DMS53 (cell line): Measurements from ENCODE around the gene DNAJA4.

Experiments used
- DNase-seq: peaks from one replicate; lab custom pipeline; 2025; lab: John Stamatoyannopoulos, UW

The DNAJA4 gene

DNA sequence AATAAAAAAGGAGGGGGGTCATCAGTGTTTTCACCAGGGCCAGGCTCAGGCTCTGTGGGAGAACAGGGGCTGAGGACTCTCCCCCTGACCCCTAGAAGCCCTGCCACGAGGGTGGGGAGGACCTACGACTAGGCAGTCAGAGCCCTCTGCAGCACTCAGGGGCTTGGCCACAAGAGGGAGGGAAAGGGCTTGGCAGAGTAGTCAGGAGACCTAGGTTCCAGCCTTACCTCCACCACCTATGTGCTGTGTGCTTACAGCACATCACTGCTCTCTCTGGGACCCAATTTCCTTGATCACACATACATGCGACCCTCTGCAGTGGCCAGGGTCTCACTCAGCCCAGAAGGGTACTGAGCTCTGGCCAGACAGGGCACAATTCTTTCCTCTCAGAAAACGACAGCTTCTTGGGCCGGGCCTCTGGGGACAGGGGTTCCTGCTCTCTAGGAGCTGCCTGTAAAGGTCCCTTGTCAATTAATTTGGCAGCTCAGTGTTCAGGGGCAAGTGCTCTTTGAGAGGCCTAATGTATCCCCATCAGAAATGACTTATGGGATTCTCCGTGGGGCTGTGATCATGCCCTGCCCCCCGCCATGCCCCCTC, 51.4 kb downstream of the DNAJA4 start:
- peak; percentile 42 for DNase-seq

DNA sequence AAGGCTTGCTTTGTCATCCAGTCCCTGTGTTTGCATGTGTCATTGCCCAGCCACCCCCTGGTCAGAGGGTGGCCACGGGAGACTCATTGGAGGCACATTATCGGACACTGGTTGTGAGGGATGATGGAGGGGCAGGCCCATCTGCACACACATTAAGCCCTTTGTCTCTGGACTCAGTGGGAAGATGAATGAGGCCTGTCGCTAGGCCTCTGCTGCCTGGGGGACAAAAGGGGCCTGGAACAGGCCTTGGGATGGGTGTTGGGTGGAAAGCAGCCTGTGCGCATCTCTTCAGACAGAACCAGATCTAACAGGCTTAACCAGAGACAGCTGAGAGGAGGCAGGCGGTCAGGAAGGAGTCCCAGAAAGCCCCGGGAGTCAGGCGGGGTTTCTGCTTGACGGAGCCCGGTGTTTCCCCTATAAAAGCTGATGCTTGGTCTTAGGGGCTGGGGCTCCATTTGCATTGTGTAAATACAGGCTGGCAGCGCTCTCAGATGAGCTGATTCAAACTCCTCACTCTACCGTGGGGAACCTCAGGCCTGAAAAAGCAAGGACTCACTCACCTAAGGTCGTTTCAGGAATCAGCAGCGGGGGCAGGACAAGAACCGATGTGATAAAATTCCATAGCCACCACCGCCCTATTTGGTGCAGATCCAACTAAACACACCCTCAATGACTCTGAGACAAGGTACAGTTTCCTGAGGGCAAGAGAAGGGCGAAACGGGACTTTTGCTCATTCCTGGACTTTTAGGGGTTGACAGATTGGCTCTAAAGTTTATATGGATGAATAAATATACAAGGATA, 52.1 kb downstream of the DNAJA4 start:
- no peak for DNase-seq

DNA sequence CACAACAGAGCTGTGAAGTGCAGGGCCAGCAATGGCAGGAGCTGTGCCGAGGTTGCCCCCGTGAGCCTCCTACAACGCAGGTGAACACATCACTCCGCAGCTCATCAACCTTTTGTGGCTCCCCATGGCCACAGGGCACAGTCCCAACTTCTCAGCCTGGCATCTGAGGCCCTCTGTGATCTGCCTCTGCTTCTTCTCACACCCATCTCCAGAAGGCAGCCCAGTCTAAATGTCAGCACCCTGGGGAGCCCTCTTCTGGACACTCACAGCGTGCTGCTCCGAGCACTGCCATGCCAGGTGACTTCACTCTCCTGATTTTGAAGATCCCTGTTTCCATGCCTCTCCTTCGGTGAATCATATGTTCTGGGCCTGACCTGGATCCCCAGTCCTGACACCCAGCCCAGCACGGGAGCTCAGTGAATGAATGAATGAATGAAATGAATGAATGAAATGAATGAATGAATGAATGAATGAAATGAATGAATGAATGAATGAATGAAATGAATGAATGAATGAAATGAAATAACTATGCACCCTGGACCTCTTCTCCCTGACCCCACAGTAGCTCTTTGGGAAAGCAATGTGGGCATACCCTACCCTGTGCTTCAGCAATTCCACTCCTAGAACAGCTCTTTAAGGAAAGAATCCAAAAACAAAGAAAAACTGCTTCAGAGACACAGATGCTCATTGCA, 52.9 kb downstream of the DNAJA4 start:
- DNase-seq, result peak; percentile 47

DNA sequence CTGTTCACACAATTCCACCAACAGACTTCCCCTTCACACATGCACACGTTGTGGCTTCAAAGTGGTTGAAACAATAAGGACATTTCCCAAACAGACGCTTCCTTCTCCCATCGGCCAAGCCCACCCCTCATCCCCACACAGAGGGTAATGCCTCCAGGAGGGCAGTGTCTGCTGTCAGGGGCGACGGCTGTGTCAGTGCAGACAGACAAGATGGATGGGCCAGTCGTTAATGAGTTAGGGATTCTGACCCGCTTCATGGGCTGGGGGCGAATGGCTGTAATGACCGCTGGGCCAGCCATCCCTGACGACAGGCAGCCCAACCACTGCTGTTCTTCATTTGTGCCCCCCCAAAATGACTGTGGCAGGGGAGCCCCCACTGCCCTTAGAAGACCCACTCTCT, 55.2 kb downstream of the DNAJA4 start:
- DNase-seq, result no peak

DNA sequence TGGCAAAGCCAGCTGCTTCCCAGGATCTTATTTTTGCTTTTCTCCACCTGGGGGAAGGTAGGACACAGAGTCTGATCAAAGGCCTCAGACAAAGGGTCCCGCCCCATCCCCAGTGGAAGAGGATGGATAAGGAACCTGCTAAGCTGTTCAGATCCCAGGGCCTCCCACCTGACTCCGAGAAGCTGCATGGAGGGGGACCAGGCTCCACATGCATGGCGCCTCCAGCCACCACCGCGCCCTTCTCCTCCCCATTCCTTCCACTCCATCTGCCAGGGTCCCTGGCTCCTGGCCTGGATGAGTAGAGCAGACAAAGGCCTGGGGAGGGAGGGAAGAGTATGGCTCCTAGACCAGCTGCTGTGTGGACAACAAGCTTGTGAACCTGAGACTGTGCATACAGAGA, 55.8 kb downstream of the DNAJA4 start:
- DNase-seq, result peak; percentile 7

DNA sequence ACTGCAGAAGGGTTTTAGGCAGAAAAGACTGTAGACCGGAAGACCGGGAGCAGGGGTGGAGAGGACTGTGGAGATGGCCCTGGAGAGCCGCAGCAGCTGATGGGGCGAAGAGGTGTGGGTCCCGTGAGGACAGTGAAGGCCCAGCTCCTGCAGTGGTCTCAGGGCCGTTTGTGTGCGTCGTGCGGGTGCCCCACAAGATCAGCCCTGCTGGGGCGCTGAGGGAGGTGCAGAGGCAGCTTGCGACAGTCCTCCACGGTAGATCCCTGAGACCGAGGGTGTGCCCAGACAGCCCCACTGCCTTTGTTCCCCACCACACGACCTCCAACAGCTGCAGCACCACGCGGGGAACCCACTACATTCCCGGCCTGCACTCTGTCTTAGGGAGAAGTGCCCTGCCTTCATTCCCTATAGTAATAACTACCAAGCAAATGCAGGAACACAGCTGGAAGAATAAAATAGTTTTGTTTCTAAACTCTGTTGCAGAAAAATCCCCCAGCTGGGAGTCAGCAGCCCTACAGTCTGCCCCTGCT, 56.7 kb downstream of the DNAJA4 start:
- DNase-seq, result no peak

DNA sequence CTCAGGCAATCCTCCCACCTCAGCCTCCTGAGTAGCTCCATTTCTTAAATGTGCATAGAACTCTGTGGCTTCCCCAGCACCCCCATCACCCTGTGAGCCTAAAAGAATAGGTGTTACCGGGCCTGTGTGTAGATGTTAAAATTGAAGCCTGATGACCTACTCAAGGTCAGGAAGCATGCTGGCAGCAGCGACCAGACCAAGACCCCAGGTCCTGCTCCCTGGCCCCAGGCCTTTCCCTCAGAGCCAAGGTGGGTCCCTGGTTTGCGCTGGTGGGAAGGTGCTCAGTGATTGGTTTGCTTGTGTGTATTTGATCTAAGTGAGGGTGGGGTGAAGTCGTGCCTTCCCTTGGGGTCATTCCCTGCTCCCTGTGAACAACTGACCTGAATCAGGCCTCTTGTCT, 57.4 kb downstream of the DNAJA4 start:
- no peak for DNase-seq

DNA sequence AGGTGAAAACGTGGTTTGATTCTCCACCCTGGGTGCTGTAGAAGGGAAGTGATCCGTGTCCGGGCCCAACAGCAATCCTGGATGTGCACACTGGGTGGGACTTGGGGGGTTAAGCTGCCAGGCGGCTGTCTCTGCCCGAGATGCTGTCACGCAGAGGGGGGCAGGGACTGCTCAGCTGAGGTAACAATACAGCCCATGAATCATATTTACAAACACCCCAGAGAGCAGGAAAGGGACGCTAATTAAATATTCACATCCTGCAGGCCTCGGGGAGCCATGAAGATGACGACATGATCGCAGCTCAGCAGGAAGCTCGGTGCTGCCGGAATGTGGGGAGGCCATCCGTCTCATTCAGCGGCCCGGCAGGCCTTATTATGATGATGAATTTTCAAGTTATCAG, 57.9 kb downstream of the DNAJA4 start:
- peak; percentile 84 for DNase-seq

DNA sequence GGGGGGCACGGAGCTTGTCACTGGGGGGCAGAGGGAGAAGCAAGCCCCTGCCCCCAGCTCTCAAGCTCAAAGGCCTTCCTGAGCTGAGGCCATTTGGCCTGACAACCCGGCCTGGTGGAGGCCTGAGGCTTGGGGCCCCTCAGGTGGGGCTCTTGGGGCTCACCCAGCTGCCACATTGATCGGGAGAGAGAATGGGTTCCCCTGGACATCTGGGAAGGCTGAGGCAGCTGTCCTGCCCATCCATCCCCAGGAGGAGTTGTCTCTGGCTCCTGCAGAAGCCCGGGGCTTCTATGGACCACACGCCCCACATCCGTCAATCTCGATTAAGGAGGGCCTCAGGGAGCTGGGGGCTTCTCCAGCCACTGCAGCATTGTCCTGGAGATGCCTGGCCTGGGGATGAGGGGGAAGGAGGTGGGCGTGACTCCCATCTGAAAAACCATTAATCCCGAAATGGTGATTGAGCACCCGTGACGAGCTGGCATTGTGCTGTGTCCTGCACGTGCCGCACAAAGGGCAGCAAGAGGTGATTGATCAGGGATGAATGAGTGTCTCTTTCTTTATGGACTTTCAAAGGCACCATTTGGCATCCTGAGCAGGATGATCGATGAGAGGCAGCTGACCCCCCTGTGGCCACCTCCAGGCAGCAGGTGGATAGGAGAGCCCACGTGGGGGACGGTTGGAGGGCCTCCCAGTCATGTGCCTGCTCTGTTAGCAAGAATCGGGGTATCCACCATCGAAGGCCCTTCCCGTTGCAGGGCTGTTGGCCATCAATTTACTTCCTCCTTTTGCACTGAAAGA, 58.6 kb downstream of the DNAJA4 start:
- no peak for DNase-seq

DNA sequence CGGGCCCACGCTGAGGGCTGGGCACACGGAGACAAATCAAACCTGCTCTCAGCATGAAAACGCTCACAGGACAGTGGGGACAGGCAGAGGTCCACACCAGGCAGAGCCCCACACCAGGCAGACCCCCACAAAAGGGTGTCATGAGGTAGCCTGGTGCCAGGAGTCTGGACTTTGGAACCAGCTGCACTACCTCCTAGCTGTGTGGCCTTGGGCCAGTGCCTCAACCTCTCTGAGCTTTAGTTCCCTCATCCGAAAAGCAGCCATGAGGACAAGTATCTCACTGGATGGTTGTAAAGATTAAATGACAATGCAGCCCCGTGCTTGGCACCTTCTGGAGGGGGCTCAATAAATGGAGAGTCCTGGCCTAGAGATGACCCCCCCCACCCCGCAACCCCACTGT, 59.3 kb downstream of the DNAJA4 start:
- DNase-seq, result no peak

DNA sequence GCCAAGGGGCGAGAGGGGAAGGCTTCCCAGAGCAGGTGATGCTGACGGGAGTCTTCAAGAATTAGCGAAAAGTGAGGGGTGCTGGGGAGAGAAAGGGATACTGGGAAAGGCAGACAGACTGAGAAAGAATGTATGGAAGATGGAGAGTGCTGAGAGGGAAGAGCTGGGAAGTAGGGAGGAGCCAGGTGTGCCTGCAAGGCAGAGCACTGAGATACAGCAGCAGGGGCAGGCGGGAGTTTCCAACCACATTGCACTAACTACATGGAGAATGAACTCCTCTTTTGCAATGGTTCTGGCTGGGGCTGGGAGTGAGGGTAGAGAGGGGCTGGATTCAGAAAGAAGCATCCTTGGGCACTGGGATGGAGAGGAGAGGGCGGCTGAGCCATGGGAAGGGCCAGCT, 59.8 kb downstream of the DNAJA4 start:
- no peak for DNase-seq

DNA sequence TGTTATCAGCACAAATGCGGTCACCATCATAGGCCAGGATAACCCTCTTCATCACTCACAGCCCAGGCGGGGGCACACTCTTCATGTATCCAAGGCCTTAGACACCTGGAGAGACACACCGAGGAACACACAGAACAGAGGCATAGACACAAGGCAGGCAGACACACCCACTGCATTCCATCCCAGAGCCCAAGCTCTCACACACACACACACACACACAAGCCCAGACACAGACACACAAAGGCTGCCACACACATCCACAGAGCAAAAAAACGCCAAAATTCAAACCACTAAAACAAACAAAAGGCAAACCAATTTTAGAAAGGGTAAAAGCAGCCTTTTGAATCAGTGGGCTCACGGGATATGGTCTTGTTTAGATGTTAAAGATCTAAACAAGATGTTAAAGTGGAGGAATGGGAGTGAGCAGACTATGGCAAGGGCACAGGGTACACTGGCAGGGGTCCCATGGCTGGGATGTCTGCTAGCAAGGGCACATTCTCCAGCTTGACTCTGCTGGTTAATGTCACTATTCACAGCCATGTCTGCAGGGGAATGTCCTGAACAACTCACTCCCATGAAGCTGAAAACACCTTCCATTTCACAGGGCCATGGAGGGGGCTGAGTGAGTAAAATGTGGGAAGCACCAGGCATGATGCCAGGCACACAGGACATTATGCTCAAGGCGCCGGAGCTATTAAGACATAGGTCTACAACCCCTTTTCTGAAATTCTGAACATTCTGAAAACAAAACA, 60.9 kb downstream of the DNAJA4 start:
- no peak for DNase-seq

DNA sequence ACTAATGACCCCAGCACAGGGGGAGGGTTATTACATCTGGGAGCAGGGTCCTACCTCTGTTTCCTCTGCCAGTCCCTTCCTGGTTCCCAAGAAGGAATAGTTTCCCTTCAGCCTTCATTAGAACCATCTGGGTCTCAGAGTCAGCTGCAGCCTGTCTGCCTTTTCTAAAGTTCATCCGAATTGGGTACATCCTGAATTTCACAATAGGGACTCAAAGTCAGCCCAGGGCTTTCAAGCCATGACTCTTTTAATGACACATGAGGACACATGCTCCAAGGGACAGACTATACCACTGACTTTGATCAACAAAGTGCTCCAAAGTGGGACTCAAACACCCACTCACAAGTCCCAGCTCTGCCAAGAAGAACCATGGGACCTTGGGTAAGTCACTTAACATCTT, 63.1 kb downstream of the DNAJA4 start:
- no peak for DNase-seq

DNA sequence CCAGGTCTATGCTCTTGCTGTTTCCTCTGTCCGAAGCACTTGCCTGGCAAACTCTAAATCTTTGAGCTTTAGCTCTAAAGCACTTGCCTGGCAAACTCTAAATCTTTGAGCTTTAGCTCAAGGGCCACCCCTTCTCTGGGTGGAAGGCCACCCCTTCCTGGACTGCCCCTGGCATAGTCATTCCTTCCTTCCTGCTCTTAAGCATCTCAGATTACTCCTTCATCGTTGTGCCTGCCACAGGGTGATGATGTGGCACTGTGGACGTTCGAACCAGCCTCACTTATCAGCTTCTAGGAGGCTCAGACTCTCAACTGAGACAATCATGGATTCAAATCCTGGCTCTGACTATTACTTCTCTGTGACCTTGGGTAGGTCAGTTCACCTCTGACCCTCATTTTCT, 65.3 kb downstream of the DNAJA4 start:
- no peak for DNase-seq
